ENCODE data around the gene SMAD4. TPM values are rescaled to one million over a fixed set of nuclear protein-coding genes. Genes with fewer than 3 reads are reported as not detected.

The SMAD4 gene
- total and polyA plus RNA-seq, 2 of the 8 experiments (the other 6 are each of a cell fraction or from before 2014, with no cell fraction given): 86.5 to 139 TPM

GRCh38 chr18:51107598-51108305 lies 77.7 kb downstream of the SMAD4 start (continued):
- TF ChIP-seq RFX5 (IDR thresholded peaks at IDR 0.05; ENCODE audit: borderline replicate concordance, low read depth, low read length): no peak
- TF ChIP-seq SP2 (IDR thresholded peaks at IDR 0.05; ENCODE audit: low read length): no peak
- TF ChIP-seq CREB1 (IDR thresholded peaks at IDR 0.05): no peak

Measured in H1 (cell line).